Upper lobe of left lung (tissue), 6 donors: ENCODE results near the gene RAD50. TPM values are rescaled to one million over a fixed set of nuclear protein-coding genes. Genes with fewer than 3 reads are reported as not detected.
"Not testable (repeated sequence)": the region's sequence is repeated elsewhere in the genome, so short reads cannot be mapped to it uniquely, and the experiment has no call there.

ENCODE experiments used
- ATAC-seq, 2 donors: fragments of 200-7000 bp; cut with Tn5 transposase; one replicate each; pipeline ENCODE4 v1.9.1; 2022; ENCODE audit warnings: mild to moderate bottlenecking in 2 of 2, moderate library complexity in 2 of 2; ENCODE audit not compliant: low FRiP score in 2 of 2
- DNase-seq, 2 donors: peaks; one replicate each; pipeline ENCODE4 v3.0.0-alpha.2; 2019 to 2020
- H3K27ac ChIP-seq, 4 donors: fragments of 200-600 bp; sonication (generic); one replicate each; pipeline ENCODE4 v1.5.1; 2016 to 2019
- H3K27me3 ChIP-seq, 4 donors: fragments of 200-600 bp; sonication (generic); one replicate each; pipeline ENCODE4 v1.5.1; 2017 to 2019
- H3K36me3 ChIP-seq, 4 donors: fragments of 200-600 bp; sonication (generic); one replicate each; pipeline ENCODE4 v1.5.1; 2016 to 2019
- H3K4me1 ChIP-seq, 4 donors: fragments of 200-600 bp; sonication (generic); one replicate each; pipeline ENCODE4 v1.5.1; 2018 to 2019
- H3K4me3 ChIP-seq, 4 donors: fragments of 200-600 bp; sonication (generic); one replicate each; pipeline ENCODE4 v1.5.1; 2017 to 2019; ENCODE audit warnings: mild to moderate bottlenecking in 2 of 4, moderate library complexity in 1 of 4
- H3K9me3 ChIP-seq, 4 donors: fragments of 200-600 bp; sonication (generic); one replicate each; pipeline ENCODE4 v1.5.1; 2018 to 2019
- EP300 ChIP-seq, 4 donors: sonication (generic); formaldehyde crosslinking; IDR thresholded peaks; one replicate each; pipeline ENCODE4 v1.5.1; 2017; ENCODE audit warnings: antibody characterized with exemption in 4 of 4, control low read depth in 2 of 4
- POLR2A ChIP-seq, 4 donors: fragments of 450-650 bp; IDR thresholded peaks; one replicate each; pipeline ENCODE4 v1.5.1; 2016 to 2017; ENCODE audit warnings: antibody characterized with exemption in 4 of 4, mild to moderate bottlenecking in 2 of 4
- POLR2AphosphoS5 ChIP-seq, 2 donors: sonication (generic); formaldehyde crosslinking; IDR thresholded peaks; one replicate each; pipeline ENCODE4 v1.5.1; 2017; ENCODE audit warnings: antibody characterized with exemption in 2 of 2
- WGBS, 2 donors: methylation state at CpG; one replicate each; pipeline ENCODE4 v1.1.5; 2017 to 2018; 5-methylcytosine and 5-hydroxymethylcytosine counted together
- total RNA-seq, 6 donors: library from RNA; depleted of rRNA in 4 of 6; stranded (reverse); fragments of >200 nt in 4 of 6; gene quantifications; one replicate each; pipeline versions ENCODE4 v1.1.0 to v1.2.1, GENCODE V29; 2016 to 2021
- TF ChIP-seq, protein P1 (sequence below), 6 experiments: fragments of 450-650 bp in 4 of 6; fragments of 200-600 bp in 2 of 6; sonication (generic) in 2 of 6; IDR thresholded peaks; one replicate each; pipeline ENCODE4 v1.5.1; 2016 to 2019; ENCODE audit warnings: antibody characterized with exemption in 6 of 6
- donor health status: DM: no; HTN: no; CAD: no; lungs with moderate emphysema.
- donor health status: DM: no; HTN: yes; CAD: no; lungs with severe emphysema.

Gene RAD50
- total RNA-seq, 6 donors from 2014 or later = 26.2 to 105 (median 33.3) TPM

DNA sequence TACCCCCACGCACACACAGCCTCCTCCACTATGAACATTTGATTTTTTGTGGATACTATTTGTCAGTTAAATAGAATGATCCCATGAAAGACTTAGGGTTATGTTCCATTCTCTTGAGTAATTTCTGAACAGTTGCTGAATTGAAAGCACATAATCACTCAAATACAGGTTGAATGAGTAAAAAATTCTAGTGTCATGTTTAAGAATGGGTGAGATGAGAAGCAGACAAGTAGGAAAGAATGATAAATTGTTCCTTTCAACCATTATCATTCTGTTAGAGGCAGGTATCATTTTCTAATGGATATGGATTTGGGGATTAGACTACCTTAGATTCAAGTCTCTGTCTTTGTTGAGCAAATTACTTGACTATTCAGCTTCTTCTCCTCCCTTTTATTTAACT lies 19.3 kb downstream of the RAD50 start:
- no peaks in the 10 kb centered on the region for H3K4me1 ChIP-seq
- no peak overlapping the region for H3K4me3 ChIP-seq
- TF ChIP-seq POLR2A (IDR thresholded peaks at IDR 0.05) = no peak
- TF ChIP-seq, protein P1, sequence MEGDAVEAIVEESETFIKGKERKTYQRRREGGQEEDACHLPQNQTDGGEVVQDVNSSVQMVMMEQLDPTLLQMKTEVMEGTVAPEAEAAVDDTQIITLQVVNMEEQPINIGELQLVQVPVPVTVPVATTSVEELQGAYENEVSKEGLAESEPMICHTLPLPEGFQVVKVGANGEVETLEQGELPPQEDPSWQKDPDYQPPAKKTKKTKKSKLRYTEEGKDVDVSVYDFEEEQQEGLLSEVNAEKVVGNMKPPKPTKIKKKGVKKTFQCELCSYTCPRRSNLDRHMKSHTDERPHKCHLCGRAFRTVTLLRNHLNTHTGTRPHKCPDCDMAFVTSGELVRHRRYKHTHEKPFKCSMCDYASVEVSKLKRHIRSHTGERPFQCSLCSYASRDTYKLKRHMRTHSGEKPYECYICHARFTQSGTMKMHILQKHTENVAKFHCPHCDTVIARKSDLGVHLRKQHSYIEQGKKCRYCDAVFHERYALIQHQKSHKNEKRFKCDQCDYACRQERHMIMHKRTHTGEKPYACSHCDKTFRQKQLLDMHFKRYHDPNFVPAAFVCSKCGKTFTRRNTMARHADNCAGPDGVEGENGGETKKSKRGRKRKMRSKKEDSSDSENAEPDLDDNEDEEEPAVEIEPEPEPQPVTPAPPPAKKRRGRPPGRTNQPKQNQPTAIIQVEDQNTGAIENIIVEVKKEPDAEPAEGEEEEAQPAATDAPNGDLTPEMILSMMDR (IDR thresholded peaks at IDR 0.05) = no peak
- TF ChIP-seq EP300 (IDR thresholded peaks at IDR 0.05) = no peak
- TF ChIP-seq POLR2AphosphoS5 (IDR thresholded peaks at IDR 0.05) = no peak
- no peaks in the 10 kb centered on the region for H3K9me3 ChIP-seq
- DNase-seq (no peak), ATAC-seq (no peak)
- WGBS, 2 donors = 96 to 97% methylated on average over 1 of the region's 1 CpG
- peaks cover 8 to 46% (median 18%) of the 10 kb centered on the region in 4 donors for H3K36me3 ChIP-seq
- no peak overlapping the region for H3K27ac ChIP-seq
- H3K27me3 ChIP-seq = no peaks in the 10 kb centered on the region

DNA sequence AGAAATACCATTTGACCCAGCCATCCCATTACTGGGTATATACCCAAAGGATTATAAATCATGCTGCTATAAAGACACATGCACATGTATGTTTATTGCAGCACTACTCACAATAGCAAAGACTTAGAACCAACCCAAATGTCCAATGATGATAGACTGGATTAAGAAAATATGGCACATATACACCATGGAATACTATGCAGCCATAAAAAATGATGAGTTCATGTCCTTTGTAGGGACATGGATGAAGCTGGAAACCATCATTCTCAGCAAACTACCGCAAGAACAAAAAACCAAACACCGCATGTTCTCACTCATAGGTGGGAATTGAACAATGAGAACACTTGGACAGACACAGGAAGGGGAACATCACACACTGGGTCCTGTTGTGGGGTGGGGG lies 27.8 kb downstream of the RAD50 start:
- ATAC-seq, DNase-seq, H3K27ac ChIP-seq, H3K9me3 ChIP-seq, H3K27me3 ChIP-seq, H3K4me1 ChIP-seq, H3K4me3 ChIP-seq: not testable (repeated sequence)
- H3K36me3 ChIP-seq = peaks cover 3 to 73% (median 16%) of the 10 kb centered on the region in 4 donors
- WGBS, 2 donors = 90 to 100% methylated on average over 2 of the region's 2 CpGs

DNA sequence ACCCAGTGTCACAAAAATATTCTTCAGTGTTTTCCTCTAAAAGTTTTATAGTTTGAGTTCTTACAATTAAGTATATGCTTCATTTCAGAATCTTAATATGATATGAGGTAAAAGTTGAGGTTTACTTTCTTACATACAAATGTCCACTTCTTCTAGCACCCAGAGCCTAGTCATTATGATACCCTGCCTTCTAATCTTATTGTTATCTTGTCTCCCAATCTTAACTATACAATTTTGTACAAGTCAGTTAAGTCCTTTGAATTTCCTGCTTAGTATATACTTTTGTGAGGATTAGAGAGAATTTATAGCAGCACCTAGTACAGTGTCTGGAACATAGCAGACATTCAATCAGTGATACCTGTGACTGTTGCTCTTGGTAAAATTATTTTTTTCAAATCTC lies 29.3 kb downstream of the RAD50 start:
- Histone ChIP-seq H3K27ac (no peak overlapping the region), H3K9me3 (no peaks in the 10 kb centered on the region), H3K36me3 (peaks cover 0 to 74% (median 18%) of the 10 kb centered on the region in 4 donors), H3K27me3 (no peaks in the 10 kb centered on the region), H3K4me3 (no peak overlapping the region), H3K4me1 (no peaks in the 10 kb centered on the region)
- DNase-seq (no peak), ATAC-seq (no peak)
- TF ChIP-seq POLR2A (IDR thresholded peaks at IDR 0.05) = no peak
- no peak for TF ChIP-seq POLR2AphosphoS5 (IDR thresholded peaks at IDR 0.05)
- no peak for TF ChIP-seq EP300 (IDR thresholded peaks at IDR 0.05)
- TF ChIP-seq, protein P1 (IDR thresholded peaks at IDR 0.05) = no peak

DNA sequence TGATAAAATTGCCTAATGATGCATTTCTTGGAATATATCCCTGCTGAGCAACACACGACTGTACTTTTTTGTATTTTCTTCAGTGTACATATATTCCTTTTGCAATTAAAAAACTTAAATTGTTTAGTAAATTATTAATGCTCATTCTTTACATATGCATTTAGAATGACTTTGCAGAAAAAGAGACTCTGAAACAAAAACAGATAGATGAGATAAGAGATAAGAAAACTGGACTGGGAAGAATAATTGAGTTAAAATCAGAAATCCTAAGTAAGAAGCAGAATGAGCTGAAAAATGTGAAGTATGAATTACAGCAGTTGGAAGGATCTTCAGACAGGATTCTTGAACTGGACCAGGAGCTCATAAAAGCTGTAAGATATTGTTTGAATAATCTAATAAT lies 32.7 kb downstream of the RAD50 start:
- TF ChIP-seq POLR2A (IDR thresholded peaks at IDR 0.05) (no peak), EP300 (IDR thresholded peaks at IDR 0.05) (no peak), POLR2AphosphoS5 (IDR thresholded peaks at IDR 0.05) (no peak)
- TF ChIP-seq, protein P1 (IDR thresholded peaks at IDR 0.05) = no peak
- Histone ChIP-seq H3K27me3 (no peaks in the 10 kb centered on the region), H3K4me1 (no peaks in the 10 kb centered on the region), H3K36me3 (peaks cover 0 to 79% (median 13%) of the 10 kb centered on the region in 4 donors), H3K9me3 (no peaks in the 10 kb centered on the region), H3K4me3 (no peak overlapping the region), H3K27ac (no peak overlapping the region)
- no peak for DNase-seq
- ATAC-seq = no peak
- WGBS, 2 donors = 82 to 97% methylated on average over 1 of the region's 1 CpG

DNA sequence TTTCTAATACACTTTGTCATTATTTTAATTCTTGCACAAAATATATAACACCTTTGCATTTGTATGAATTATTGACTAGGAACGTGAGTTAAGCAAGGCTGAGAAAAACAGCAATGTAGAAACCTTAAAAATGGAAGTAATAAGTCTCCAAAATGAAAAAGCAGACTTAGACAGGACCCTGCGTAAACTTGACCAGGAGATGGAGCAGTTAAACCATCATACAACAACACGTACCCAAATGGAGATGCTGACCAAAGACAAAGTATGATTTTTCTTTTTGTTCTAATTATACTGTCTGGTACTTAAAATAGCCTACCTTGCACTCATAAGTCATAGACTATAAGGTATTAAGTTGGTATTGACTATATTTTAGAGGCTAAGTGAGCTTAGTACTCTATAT lies 34.4 kb downstream of the RAD50 start:
- DNase-seq (no peak), ATAC-seq (no peak)
- Histone ChIP-seq H3K4me3 (no peak overlapping the region), H3K9me3 (no peaks in the 10 kb centered on the region), H3K4me1 (no peaks in the 10 kb centered on the region), H3K36me3 (peaks cover 10 to 86% (median 23%) of the 10 kb centered on the region in 4 donors), H3K27ac (no peak overlapping the region), H3K27me3 (no peaks in the 10 kb centered on the region)
- no peak for TF ChIP-seq EP300 (IDR thresholded peaks at IDR 0.05)
- TF ChIP-seq POLR2AphosphoS5 (IDR thresholded peaks at IDR 0.05) = no peak
- TF ChIP-seq, protein P1 (IDR thresholded peaks at IDR 0.05) = no peak
- TF ChIP-seq POLR2A (IDR thresholded peaks at IDR 0.05) = no peak
- WGBS, 2 donors = 92 to 96% methylated on average over 3 of the region's 3 CpGs
